H1 (cell line): ENCODE measurements around the gene IGFBP6. TPM values are rescaled to one million over a fixed set of nuclear protein-coding genes. Genes with fewer than 3 reads are reported as not detected.

Experiments
- CTCF ChIA-PET: fragments of 300-600 bp; sonication (Branson Sonifier 250); formaldehyde crosslinking; loops from one replicate; lab custom pipeline; 2021; ENCODE audit not compliant: partially characterized antibody; lab: Charles Lee
- POLR2A ChIA-PET: fragments of 300-600 bp; sonication (Branson Sonifier 250); formaldehyde crosslinking; loops from one replicate; lab custom pipeline; 2021; ENCODE audit warnings: inconsistent platforms; ENCODE audit not compliant: partially characterized antibody; lab: Charles Lee
- DNase-seq, 2 experiments: peaks; one replicate each; pipeline versions ENCODE4 v3.0.0 to v3.0.0-alpha.2; 2010 to 2022; ENCODE audit warnings: low spot score in 2 of 2, low read depth in 1 of 2, mixed read lengths in 1 of 2
- FAIRE-seq: peaks from 2 replicates; lab custom pipeline; 2011; peaks lifted over from hg19 to GRCh38; lab: Jason Lieb, UNC
- H2AFZ ChIP-seq: 2 replicates; pipeline ENCODE4 v1.8.1; 2012; ENCODE audit warnings: low read length, inconsistent platforms
- H2AK5ac ChIP-seq: 2 replicates; pipeline ENCODE4 v1.6.1; 2013; ENCODE audit warnings: low read depth, low read length
- H2BK120ac ChIP-seq: replicated peaks from 2 replicates; pipeline ENCODE3; 2013; ENCODE audit warnings: low read depth, low read length, inconsistent platforms
- H2BK12ac ChIP-seq: 2 replicates; pipeline ENCODE4 v1.6.1; 2013; ENCODE audit warnings: low read depth, low read length
- H2BK15ac ChIP-seq: 2 replicates; pipeline ENCODE4 v1.6.1; 2013; ENCODE audit warnings: low read length
- H2BK20ac ChIP-seq: 2 replicates; pipeline ENCODE4 v1.6.1; 2013; ENCODE audit warnings: low read length
- H2BK5ac ChIP-seq: 2 replicates; pipeline ENCODE4 v1.6.1; 2013; ENCODE audit warnings: low read depth, low read length
- H3K14ac ChIP-seq: 2 replicates; pipeline ENCODE4 v1.6.1; 2013; ENCODE audit warnings: inconsistent platforms; ENCODE audit not compliant: insufficient read length
- H3K18ac ChIP-seq: 2 replicates; pipeline ENCODE4 v1.6.1; 2013; ENCODE audit warnings: low read length; ENCODE audit errors: extremely low read depth
- H3K23ac ChIP-seq: 2 replicates; pipeline ENCODE4 v1.6.1; 2013; ENCODE audit warnings: inconsistent platforms; ENCODE audit not compliant: insufficient read length
- H3K23me2 ChIP-seq: 2 replicates; pipeline ENCODE4 v1.6.1; 2013; ENCODE audit warnings: low read depth, low read length
- H3K27ac ChIP-seq: 2 replicates; pipeline ENCODE4 v1.6.1; 2011; ENCODE audit warnings: low read depth, low read length, inconsistent platforms
- H3K27me3 ChIP-seq, 4 experiments: replicated peaks in 1 of 4; 1 replicate in 1 of 4; 2 replicates in 3 of 4; pipeline versions ENCODE4 v1.6.1 to v1.8.1; 2011 to 2013; ENCODE audit warnings: low read length in 3 of 4, mild to moderate bottlenecking in 3 of 4, inconsistent platforms in 2 of 4, mixed read lengths in 2 of 4, moderate library complexity in 1 of 4; ENCODE audit not compliant: control insufficient read depth in 3 of 4, insufficient read depth in 3 of 4; ENCODE audit errors: extremely low read depth in 1 of 4
- H3K36me3 ChIP-seq, 4 experiments: 2 replicates each; pipeline versions ENCODE4 v1.6.1 to v1.8.1; 2011 to 2013; ENCODE audit warnings: mild to moderate bottlenecking in 4 of 4, low read length in 3 of 4, moderate library complexity in 2 of 4, control low read depth in 1 of 4, inconsistent platforms in 1 of 4; ENCODE audit not compliant: insufficient read depth in 4 of 4, control insufficient read depth in 2 of 4
- H3K4ac ChIP-seq: replicated peaks from 2 replicates; pipeline ENCODE3; 2013; ENCODE audit warnings: low read length, low read depth, mixed read lengths, inconsistent platforms; ENCODE audit not compliant: insufficient read length
- H3K4me1 ChIP-seq, 4 experiments: replicated peaks in 1 of 4; 1 replicate in 1 of 4; 2 replicates in 3 of 4; pipeline versions ENCODE4 v1.6.1 to v1.8.1; 2011 to 2013; ENCODE audit warnings: low read length in 3 of 4, inconsistent platforms in 2 of 4, mixed read lengths in 1 of 4; ENCODE audit not compliant: insufficient read depth in 4 of 4, control insufficient read depth in 3 of 4
- H3K4me2 ChIP-seq, 2 experiments: 2 replicates each; pipeline versions ENCODE4 v1.6.1 to v1.8.1; 2011 to 2013; ENCODE audit warnings: low read depth in 2 of 2, low read length in 2 of 2, control low read depth in 1 of 2, inconsistent platforms in 1 of 2, mild to moderate bottlenecking in 1 of 2; ENCODE audit not compliant: insufficient read depth in 1 of 2
- H3K4me3 ChIP-seq, 4 experiments: fragments of 200-600, 300-600 bp in 1 of 4; sonication (generic), shearing (Covaris generic), sonication (Bioruptor Twin) in 1 of 4; 2 replicates each; pipeline versions ENCODE4 v1.5.1 to v1.8.1; 2011 to 2016; ENCODE audit warnings: low read length in 4 of 4, low read depth in 3 of 4, control low read depth in 2 of 4, inconsistent platforms in 2 of 4, mild to moderate bottlenecking in 2 of 4, mixed read lengths in 1 of 4, moderate library complexity in 1 of 4; ENCODE audit not compliant: insufficient read depth in 2 of 4; ENCODE audit errors: extremely low read depth in 1 of 4
- H3K56ac ChIP-seq: replicated peaks from 2 replicates; pipeline ENCODE3; 2013; ENCODE audit warnings: low read depth, mild to moderate bottlenecking, mixed read lengths, low read length, inconsistent platforms; ENCODE audit not compliant: insufficient read length
- H3K79me1 ChIP-seq: 2 replicates; pipeline ENCODE4 v1.6.1; 2013; ENCODE audit warnings: low read depth, low read length, control low read depth
- H3K79me2 ChIP-seq, 2 experiments: 2 replicates each; pipeline versions ENCODE4 v1.6.1 to v1.8.1; 2012 to 2013; ENCODE audit warnings: low read length in 2 of 2, mild to moderate bottlenecking in 2 of 2, inconsistent platforms in 1 of 2; ENCODE audit not compliant: insufficient read depth in 2 of 2, control insufficient read depth in 1 of 2
- H3K9ac ChIP-seq, 4 experiments: replicated peaks in 1 of 4; 1 replicate in 1 of 4; 2 replicates in 3 of 4; pipeline versions ENCODE4 v1.6.1 to v1.8.1; 2011 to 2013; ENCODE audit warnings: low read depth in 3 of 4, low read length in 3 of 4, control low read depth in 2 of 4, mild to moderate bottlenecking in 2 of 4, moderate library complexity in 2 of 4, inconsistent platforms in 1 of 4; ENCODE audit errors: extremely low read depth in 1 of 4
- H3K9me3 ChIP-seq, 2 experiments: 2 replicates each; pipeline versions ENCODE4 v1.6.1 to v1.8.1; 2012 to 2013; ENCODE audit warnings: mild to moderate bottlenecking in 2 of 2, moderate library complexity in 2 of 2, control low read depth in 1 of 2, inconsistent platforms in 1 of 2, low read depth in 1 of 2, low read length in 1 of 2, mixed read lengths in 1 of 2; ENCODE audit not compliant: insufficient read depth in 2 of 2
- H4K20me1 ChIP-seq, 2 experiments: replicated peaks in 1 of 2; 2 replicates each; pipeline versions ENCODE3 to v1.8.1; 2011 to 2013; ENCODE audit warnings: inconsistent platforms in 2 of 2, low read length in 2 of 2, mild to moderate bottlenecking in 1 of 2; ENCODE audit not compliant: insufficient read depth in 2 of 2, control insufficient read depth in 1 of 2
- H4K5ac ChIP-seq: 2 replicates; pipeline ENCODE4 v1.6.1; 2013; ENCODE audit warnings: low read length, low read depth, mixed read lengths, inconsistent platforms; ENCODE audit not compliant: insufficient read length
- H4K8ac ChIP-seq: 2 replicates; pipeline ENCODE4 v1.8.0; 2013; ENCODE audit warnings: mild to moderate bottlenecking, moderate library complexity, low read length, inconsistent platforms; ENCODE audit not compliant: insufficient read depth; ENCODE audit errors: extremely low read depth
- H4K91ac ChIP-seq: replicated peaks from 2 replicates; pipeline ENCODE3; 2013; ENCODE audit warnings: low read length, mixed read lengths, inconsistent platforms; ENCODE audit not compliant: insufficient read length
- BRCA1 ChIP-seq: IDR thresholded peaks from 2 replicates; pipeline ENCODE4 v1.6.1; 2012; ENCODE audit warnings: low read depth, low read length, improper control_type of control experiment
- CHD2 ChIP-seq: IDR thresholded peaks from 2 replicates; pipeline ENCODE4 v1.6.1; 2012; ENCODE audit warnings: low read length, improper control_type of control experiment
- CREB1 ChIP-seq: IDR thresholded peaks from 2 replicates; pipeline ENCODE4 v1.6.1; 2012; ENCODE audit warnings: inconsistent platforms
- EZH2 ChIP-seq: fragments of 200-600 bp; sonication (generic); IDR thresholded peaks from 2 replicates; pipeline ENCODE4 v1.7.1; 2012; ENCODE audit warnings: low read depth, mild to moderate bottlenecking, moderate library complexity, low read length, inconsistent platforms; ENCODE audit not compliant: severe bottlenecking
- GTF2F1 ChIP-seq: IDR thresholded peaks from 2 replicates; pipeline ENCODE4 v1.6.1; 2012; ENCODE audit warnings: low read depth, low read length, improper control_type of control experiment, borderline replicate concordance
- JUN ChIP-seq: IDR thresholded peaks from 2 replicates; pipeline ENCODE4 v1.6.1; 2011; ENCODE audit warnings: low read depth, mild to moderate bottlenecking, improper control_type of control experiment, low read length
- KDM5A ChIP-seq: fragments of 200-600 bp; IDR thresholded peaks from 2 replicates; pipeline ENCODE4 v1.7.1; 2012; ENCODE audit warnings: mild to moderate bottlenecking, low read length, inconsistent platforms, mixed read lengths
- POLR2AphosphoS5 ChIP-seq: IDR thresholded peaks from 2 replicates; pipeline ENCODE4 v1.6.1; 2011; ENCODE audit warnings: low read depth, low read length
- SP4 ChIP-seq: IDR thresholded peaks from 2 replicates; pipeline ENCODE4 v1.6.1; 2012; ENCODE audit warnings: low read length, inconsistent platforms
- SRF ChIP-seq: IDR thresholded peaks from 2 replicates; pipeline ENCODE4 v1.6.1; 2011; ENCODE audit warnings: mild to moderate bottlenecking, low read depth, low read length, moderate library complexity
- TAF1 ChIP-seq: IDR thresholded peaks from 2 replicates; pipeline ENCODE4 v1.6.1; 2011; ENCODE audit warnings: mild to moderate bottlenecking, low read depth, low read length
- TEAD4 ChIP-seq: IDR thresholded peaks from 2 replicates; pipeline ENCODE4 v1.6.1; 2012; ENCODE audit warnings: low read depth, low read length, inconsistent platforms, mixed read lengths
- WGBS, 2 experiments: shearing (Covaris generic) in 1 of 2; methylation state at CpG; one replicate each; pipeline versions ENCODE4 v1.1.6 to v1.1.7; 2013 to 2015; ENCODE audit warnings: low lambda C conversion rate in 2 of 2, mixed read lengths in 2 of 2, inconsistent platforms in 1 of 2, low coverage in 1 of 2, missing lambda C conversion rate in 1 of 2; ENCODE audit not compliant: insufficient replicate concordance in 2 of 2, insufficient coverage in 1 of 2, insufficient read length in 1 of 2; ENCODE audit errors: extremely low coverage in 1 of 2, missing lambda C conversion rate in 1 of 2; 5-methylcytosine and 5-hydroxymethylcytosine counted together
- polyA plus RNA-seq, 7 experiments: library from polyadenylated mRNA; depleted of rRNA in 3 of 7; stranded (reverse) in 5 of 7; unstranded in 2 of 7; fragments of >200 nt in 5 of 7; fragments of 200-250 nt in 2 of 7; gene quantifications; 1 replicate in 5 of 7; 2 replicates in 1 of 7; 4 replicates in 1 of 7; pipeline versions ENCODE4 v1.2.1 to v1.2.3, GENCODE V29; 2011 to 2013; ENCODE audit warnings: missing spikeins in 2 of 7, mixed read lengths in 2 of 7
- total RNA-seq: library from RNA; stranded (reverse); fragmentation: NEBNext Ultra II Directional; extraction: Animal tissue kit (Norgen Biotek cat#: 25700); gene quantifications from 2 replicates; pipeline ENCODE4 v1.2.1, GENCODE V29; 2021
- TF ChIP-seq, protein P1 (sequence below): IDR thresholded peaks from 2 replicates; pipeline ENCODE4 v1.6.1; 2011; ENCODE audit warnings: low read depth, mild to moderate bottlenecking, low read length; ENCODE audit not compliant: insufficient read depth

Gene IGFBP6
- total and polyA plus RNA-seq, 2 of the 8 experiments (the other 6 are each of a cell fraction or from before 2014, with no cell fraction given), result 13.7 to 14.7 TPM

DNA sequence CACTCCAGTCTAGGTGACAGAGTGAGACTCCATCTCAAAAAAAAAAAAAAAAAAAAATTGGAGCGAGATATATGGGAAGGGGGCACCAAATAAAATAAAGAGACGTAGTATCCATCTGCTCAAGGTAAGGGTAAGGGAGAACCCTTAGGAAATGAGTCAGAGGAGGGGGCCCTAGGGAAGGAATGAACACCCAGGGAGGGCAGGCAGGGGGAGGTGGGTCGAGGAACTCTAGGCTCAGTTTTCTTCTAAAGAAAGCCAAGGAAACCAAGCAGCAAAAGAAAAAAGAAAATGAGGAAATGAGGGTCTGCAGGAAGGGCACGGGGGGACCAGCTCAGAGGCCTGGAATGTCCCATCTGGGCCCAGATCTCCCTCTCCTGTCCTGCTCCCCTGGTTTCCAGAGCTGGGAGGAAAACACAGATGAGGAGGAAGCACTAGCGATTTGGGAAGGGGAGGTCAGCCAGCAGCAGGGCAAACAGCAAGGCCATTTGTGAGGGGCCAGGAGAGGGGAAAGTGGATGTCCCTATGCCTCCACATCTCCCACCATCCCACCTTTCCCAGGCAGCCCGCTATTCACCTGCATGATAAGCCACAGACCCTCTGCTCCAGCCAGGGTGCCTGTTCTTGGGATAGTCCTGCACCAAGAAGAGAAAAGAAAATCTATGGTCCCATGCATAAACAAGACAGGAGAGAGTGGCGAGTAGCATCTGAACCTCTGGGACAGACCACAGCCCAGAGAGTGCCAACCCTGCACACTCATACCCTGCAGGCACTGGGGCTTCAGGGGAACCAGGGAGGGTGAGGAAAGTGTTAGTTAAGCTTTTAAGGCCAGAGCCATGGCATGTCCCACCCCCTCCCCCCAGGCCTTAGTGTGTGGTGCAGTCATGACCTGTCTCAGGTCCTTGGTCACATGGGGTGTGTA lies 30.1 kb upstream of the IGFBP6 start:
- H3K23me2 ChIP-seq, result no peaks in the 10 kb centered on the region
- H3K23ac ChIP-seq, result no peak overlapping the region
- no peak overlapping the region for H4K5ac ChIP-seq
- H3K27ac ChIP-seq, result no peak overlapping the region
- FAIRE-seq (no peak), DNase-seq (no peak)
- H2BK120ac ChIP-seq, result no peak overlapping the region
- H4K20me1 ChIP-seq, result peaks cover under 1 to 6% of the 10 kb centered on the region in 2 experiments
- H4K91ac ChIP-seq, result no peak overlapping the region
- 82% methylated on average over 6 of the region's 7 CpGs; no CpG with 5 or more reads in 1 of the 2 experiments for WGBS, 2 experiments
- H2BK20ac ChIP-seq, result no peak overlapping the region
- H3K79me1 ChIP-seq, result no peaks in the 10 kb centered on the region
- no peak overlapping the region for H3K4me2 ChIP-seq
- no peak overlapping the region for H2BK15ac ChIP-seq
- H3K14ac ChIP-seq, result no peak overlapping the region
- no peak overlapping the region for H3K18ac ChIP-seq
- H4K8ac ChIP-seq, result no peak overlapping the region
- H3K4me3 ChIP-seq, result no peak overlapping the region
- peaks cover 0 to 2% (median 0%) of the 10 kb centered on the region in 4 experiments; a peak in 2 of 7 replicates for H3K27me3 ChIP-seq
- H3K4ac ChIP-seq, result no peak overlapping the region
- no peak overlapping the region for H3K9ac ChIP-seq
- H3K56ac ChIP-seq, result no peak overlapping the region
- no peak overlapping the region for H2AFZ ChIP-seq
- H3K79me2 ChIP-seq, result no peaks in the 10 kb centered on the region
- H2BK5ac ChIP-seq, result no peak overlapping the region
- no peaks in the 10 kb centered on the region for H3K36me3 ChIP-seq
- ChIA-PET CTCF (interaction anchor here (0.7 to 22.4 kb wide), 23 partner anchors 9 to 220 kb away, joined by 3 to 531 read pairs (median 5); partner anchors contain the start of genes CSAD, ESPL1, IGFBP6 and ITGB7), POLR2A (interaction anchor here (0.7 to 2.8 kb wide), 6 partner anchors 9 to 302 kb away, joined by 3 to 16 read pairs (median 3); no protein-coding TSS in a partner anchor)
- H2AK5ac ChIP-seq, result no peak overlapping the region
- no peaks in the 10 kb centered on the region for H3K9me3 ChIP-seq
- H3K4me1 ChIP-seq, result peaks cover 4 to 16% (median 8%) of the 10 kb centered on the region in 4 experiments
- no peak overlapping the region for H2BK12ac ChIP-seq
- TF ChIP-seq CREB1, result no peak
- TF ChIP-seq, protein P1, sequence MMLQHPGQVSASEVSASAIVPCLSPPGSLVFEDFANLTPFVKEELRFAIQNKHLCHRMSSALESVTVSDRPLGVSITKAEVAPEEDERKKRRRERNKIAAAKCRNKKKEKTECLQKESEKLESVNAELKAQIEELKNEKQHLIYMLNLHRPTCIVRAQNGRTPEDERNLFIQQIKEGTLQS, result no peak
- no peak for TF ChIP-seq GTF2F1
- TF ChIP-seq SP4, result no peak
- TF ChIP-seq BRCA1, result no peak
- TF ChIP-seq CHD2, result no peak
- no peak for TF ChIP-seq EZH2
- no peak for TF ChIP-seq POLR2AphosphoS5
- no peak for TF ChIP-seq KDM5A
- no peak for TF ChIP-seq JUN
- no peak for TF ChIP-seq SRF
- no peak for TF ChIP-seq TEAD4
- no peak for TF ChIP-seq TAF1
